Stimulated activated CD8-positive, alpha-beta memory T cell treated with anti-CD3 and anti-CD28 coated beads, Interleukin-7, amount 100 ng/mL, for 1 hour (primary cell): ENCODE measurements around the gene MSANTD1.

Experiments used
- DNase-seq, 2 donors: peaks; one replicate each; pipeline ENCODE4 v3.0.0-alpha.2; 2020; ENCODE audit warnings: low read depth in 2 of 2

MSANTD1 gene

DNA sequence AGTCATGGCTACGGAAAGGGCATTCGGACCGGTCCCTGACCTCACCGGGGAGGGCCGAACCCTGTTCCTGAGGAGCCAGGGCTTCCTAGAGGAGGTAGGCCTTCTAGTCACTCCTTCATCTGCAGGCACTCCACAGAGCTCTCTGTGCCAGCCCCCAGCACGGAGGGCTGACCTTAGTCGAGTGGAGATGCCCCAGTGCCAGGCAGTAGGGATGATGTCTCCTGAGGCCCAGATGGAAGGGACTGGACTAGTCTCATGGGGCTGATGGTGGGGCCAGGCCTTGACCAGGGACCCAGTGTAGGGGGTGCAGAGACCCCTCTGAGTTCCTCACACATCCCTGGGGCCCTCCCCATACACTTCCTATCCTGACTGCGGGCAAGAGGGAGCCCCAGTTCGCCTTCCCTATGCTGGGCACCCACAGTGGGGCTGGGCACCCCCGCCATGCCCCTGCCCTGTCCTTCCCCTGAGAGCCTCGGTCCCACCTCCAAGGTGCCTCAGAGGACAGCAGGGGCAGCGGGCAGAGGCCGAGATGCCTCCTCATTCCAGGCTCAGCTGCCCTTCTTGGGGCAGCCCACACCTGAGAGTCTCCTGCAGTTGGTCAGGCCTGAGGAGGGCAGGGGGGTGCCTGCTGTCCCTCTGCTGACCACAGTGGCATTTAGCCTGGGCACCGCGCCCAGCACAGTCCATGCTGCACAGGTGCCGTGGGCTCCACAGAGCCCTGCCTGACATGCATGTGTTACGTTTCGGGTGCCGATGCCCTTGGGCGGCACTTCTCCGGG, 1.4 kb upstream of the MSANTD1 start:
- DNase-seq = no peak

GRCh38 chr4:3248178-3248480, 830 bp upstream of the MSANTD1 start:
- no peak for DNase-seq

GRCh38 chr4:3249711-3250437, 915 bp downstream of the MSANTD1 start:
- DNase-seq = no peak

GRCh38 chr4:3250438-3250955, 1.5 kb downstream of the MSANTD1 start:
- no peak for DNase-seq

DNA sequence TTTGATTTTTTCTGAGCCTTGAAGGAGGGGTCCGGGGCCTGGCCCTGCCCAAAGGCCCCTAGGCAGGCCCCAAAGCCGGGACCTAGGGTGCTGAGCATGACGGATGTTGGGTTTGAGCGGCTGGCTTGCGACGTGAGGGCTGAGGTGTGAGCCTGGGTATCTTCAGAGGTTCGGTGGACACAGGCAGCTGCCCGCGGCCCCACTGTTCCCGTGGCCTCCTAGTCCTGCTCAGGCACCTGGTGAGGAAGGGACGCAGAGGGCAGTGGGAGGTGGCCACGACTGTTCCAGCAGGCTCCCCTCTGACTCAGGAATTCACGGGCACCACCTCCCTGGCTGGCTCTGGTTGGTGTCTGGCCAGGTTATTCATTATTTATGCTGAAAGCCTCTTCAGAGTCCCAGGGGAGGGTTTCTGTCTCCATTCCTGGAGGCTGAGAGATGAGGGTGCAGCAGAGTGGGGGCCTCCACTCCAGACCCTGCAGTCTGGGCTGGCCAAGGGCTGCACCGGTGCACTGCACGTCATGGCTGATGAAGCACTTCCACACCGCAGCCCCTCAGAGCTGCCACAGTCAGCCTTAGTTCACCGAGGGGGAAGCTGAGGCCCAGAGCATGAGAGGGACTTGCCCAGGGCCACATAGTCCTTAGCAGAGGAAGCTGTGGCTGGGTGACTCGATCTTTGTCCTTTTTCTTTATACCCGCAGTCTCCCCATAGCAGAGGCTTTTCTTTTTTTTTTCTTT, 2.2 kb downstream of the MSANTD1 start:
- no peak for DNase-seq

DNA sequence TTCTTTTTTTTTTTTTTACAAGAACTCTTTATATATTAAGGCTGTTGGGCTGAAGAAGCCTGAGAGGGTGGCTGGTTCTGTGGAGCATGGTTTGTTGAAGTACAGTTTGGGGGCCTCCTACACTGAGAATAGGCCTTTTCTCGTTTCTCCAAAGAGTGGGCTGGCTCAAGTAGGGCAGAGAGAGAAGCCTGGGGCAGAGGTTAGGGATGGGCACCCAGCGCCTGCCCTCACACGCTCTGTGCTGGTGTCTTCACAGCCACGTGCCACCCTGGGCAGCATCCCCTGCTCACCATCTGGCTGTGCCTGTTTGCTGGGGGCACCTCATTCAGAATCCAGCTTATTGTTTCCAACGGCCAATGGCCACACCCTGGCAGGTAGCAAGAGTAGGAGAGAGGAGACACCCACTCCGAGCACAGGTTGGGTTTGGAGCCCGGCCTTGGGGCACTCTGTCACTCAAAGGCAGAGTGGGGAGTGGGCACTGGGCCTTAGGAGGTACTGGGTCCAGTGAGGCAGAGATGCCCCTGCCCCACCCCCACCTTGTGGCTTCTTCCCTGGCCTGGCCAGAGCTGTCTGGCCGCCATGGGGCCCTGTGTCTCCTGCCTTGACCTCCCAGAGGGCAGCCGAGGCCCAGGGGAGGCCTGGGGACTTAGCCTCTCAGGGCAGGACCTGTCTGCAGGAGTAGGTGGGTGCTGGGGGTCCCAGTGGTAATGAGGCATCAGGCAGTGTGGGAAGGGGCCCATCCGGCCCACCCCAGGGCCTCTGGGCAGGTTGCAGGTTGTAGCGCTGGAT, 2.9 kb downstream of the MSANTD1 start:
- no peak for DNase-seq

- no peak for DNase-seq
These were observed 3.5 kb downstream of the MSANTD1 start for GRCh38 chr4:3252480-3252828.

DNA sequence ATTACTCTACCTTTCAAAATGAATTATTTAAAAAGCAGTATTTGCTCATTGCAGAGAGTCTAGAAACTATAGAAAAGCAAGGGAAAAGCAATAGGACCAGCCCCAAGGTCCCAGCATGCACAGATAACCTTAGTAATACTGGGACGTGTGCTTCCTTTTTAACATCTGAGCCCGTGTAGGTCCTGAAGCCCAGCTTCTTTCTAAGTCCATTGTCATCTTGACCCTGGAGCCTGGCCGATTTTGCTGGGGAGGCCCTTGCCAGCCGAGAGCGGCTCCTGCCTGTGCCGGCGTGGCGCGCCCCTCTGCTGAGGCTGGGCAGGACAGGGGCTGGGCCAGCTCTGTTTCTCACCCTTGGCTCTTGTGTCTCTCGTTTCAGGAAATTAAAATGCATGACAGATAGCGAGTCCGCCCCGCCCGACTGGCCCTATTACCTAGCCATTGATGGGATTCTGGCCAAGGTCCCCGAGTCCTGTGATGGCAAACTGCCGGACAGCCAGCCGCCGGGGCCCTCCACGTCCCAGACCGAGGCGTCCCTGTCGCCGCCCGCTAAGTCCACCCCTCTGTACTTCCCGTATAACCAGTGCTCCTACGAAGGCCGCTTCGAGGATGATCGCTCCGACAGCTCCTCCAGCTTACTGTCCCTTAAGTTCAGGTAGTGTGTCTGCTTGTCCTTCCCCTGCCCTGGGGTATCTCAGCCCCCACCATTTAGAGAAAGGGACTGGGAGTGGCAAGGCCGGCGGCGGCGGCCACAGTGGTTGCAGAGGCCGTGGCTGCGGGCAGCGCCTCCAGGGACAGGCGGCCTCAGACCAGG, 4.1 kb downstream of the MSANTD1 start:
- no peak for DNase-seq

GRCh38 chr4:3253808-3254207, 4.8 kb downstream of the MSANTD1 start:
- no peak for DNase-seq

GRCh38 chr4:3254302-3255131, 5.6 kb downstream of the MSANTD1 start:
- DNase-seq = no peak

GRCh38 chr4:3255611-3256186, 6.7 kb downstream of the MSANTD1 start:
- no peak for DNase-seq

GRCh38 chr4:3256230-3257102, 7.5 kb downstream of the MSANTD1 start:
- DNase-seq = no peak

DNA sequence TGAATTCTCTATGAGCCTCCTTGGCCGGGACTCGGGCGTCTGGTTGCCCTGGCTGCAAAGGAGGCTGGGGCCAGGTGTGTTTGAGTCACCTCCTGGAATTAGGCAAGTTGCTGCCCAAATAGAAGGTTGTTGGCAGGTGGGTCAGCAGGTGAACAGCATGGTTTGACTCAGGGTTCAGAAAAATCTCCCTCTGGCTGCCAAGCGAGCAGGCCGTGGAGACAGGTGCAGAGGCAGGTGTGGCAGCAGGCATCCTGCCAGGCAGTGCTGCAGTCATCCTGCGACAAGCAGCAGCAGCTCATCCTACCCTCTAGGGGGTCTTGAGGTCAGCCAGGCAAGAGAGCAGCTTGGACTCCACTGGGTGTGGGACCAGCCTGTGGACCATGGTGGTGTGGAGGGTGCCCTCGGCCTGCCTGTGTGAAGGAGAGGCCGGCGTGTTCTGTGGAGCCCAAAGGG, 8.2 kb downstream of the MSANTD1 start:
- DNase-seq = no peak

DNA sequence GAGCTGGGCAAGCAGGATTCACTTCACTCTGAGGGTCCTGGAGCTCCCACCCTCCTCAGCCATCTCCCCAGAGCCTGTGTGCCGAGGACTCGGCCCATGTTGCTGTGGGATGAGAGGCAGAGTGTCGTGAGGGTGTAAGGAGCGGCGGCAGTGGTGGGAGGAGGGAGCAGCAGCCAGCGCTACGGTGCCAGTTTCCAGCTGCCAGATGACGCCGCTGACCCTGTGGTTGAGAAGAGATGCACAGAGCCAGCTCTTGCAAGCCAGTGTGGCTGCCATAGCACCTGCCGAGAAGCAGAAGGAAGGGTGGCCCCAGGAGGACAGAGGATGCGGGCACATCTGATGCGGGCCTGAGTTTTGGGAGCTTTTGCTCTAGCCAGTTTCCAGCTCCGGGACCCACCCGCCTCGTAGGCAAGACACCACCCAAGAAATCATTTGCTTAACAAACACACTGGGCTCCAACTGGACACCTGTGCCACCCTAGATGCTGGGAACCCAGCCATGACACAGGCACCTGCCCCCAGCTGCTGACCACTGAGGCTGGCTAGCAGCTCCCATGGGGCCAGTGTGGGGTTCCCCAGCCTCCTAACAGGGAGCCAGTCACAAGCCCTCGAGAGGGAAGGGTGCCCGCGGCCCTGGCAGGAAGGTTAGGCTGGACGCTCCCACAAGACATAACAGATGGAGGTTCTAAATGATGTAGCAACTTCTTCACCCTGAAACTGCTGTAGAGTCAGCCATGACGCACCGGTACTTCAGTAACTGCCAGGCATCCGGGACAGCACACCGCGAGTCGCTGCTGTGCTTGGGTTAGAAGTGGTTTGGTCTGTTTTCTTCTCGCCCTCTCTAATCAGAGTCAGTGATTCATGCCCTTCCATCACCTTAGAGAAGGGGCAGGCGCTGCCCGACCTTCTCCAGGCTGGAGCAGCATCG, 8.9 kb downstream of the MSANTD1 start:
- no peak for DNase-seq

DNA sequence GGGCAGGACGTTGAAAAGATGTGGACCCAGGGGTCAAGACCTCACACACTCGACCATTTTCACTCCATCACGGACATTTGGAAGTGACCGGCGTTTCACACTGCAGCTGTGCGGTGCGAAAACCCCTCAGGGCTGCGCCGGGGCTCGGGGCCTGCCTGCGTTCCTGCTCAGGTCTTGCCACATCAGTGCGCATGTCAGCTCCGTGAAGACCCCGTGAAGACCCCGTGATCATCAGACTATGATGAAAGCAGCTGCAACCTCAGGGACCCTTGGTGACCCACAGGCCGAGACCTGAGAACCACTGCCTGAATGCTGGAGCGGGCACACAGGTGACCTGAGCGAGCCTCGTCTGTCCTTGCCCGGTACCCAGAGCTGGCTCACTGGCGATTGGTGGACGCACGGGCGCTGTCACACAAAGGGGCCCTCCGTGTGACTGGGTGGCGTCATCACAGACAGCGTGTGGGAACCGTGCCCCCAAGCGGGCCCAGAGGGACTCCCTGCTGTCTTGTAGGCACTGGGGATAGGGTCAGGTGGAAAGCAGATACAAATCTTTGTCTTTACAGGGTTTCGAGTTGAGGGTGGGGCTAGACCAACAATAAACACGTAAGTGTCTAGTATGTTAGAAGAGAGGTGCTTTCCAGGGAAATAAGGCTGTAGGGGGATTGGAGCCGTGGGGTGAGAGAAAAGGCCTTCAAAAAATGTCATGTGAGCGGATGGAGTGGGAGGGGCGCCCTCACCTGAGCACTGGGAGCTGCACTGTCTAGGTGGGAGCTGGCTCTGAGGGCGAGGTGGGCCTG, 12.7 kb downstream of the MSANTD1 start:
- DNase-seq = no peak

DNA sequence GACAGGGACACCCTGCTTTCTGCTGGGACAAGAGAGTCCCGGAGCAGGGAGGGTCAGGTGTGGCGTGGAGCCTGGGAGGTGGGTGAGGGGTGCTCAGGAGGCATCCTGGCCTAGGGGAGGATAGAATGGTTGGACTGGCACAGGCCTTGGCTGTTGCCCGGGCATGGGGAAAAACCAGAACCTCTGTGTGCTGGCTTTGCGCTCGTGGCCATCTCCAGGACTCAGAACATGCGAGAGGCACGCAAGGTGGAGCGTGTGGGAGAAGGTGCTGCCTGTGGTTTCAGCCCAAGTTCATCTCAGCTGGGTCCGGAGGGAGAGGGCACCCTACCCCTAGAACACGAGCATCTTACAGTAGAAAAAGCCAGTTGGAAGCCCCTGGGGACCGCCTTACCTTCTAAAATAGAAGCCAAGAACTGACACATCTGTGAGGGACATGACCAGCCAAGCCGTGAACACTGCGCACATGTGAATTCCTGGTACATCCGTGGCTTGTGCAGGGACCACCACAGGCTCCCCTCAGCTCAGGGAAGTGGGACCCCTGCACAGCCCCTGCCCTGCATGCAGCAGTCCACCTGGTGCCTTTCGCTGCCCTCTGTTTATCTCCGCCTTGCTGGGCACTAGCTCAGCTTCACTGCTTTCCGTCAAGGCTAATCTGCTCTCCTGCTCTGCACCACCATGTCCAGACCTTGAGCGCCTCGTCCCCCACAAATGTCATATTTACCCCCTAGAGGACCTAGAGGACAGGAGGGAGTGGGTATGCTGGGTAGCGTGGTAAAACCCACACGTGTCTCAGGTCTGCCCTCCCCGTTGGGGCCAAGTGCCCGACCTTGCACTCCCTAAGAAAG, 13.5 kb downstream of the MSANTD1 start:
- DNase-seq = no peak
